ENCODE data around the gene AFTPH.

DNA sequence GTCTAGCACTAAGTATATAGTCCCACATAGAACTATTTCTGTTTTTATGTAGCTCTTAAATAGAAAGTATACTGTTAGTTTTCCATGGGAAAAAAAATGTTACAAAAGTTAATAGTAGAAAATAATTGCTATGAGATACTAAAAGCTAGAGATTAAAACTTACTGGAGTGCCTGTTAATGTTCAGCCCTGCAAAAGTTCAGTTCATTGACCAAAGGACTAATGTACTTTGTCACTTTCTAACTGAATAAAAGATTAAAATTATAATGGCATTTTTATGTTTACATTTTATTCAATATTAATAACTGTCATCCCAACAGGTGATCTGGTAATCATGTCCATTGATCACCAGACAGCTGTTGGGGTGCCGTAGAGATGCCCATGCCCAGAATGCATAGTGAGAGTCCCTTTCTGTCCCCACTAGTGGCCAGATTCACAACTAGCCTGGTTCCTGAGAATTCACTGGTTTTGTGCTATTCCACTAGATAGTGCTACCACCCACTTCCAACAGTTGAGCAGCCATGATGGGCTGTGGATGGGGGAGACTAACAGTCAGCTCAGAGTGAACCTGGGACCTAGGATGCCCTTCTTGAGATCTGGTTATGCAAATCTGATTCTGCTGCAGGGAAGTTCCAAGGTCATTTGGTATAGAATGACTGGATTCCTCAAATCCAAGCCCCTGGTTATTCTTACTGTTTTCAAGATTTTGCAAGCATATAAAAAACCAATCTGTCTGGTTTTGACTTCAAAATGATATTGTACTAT is 57.8 kb downstream of the AFTPH start:
- TF ChIP-seq, protein P1, sequence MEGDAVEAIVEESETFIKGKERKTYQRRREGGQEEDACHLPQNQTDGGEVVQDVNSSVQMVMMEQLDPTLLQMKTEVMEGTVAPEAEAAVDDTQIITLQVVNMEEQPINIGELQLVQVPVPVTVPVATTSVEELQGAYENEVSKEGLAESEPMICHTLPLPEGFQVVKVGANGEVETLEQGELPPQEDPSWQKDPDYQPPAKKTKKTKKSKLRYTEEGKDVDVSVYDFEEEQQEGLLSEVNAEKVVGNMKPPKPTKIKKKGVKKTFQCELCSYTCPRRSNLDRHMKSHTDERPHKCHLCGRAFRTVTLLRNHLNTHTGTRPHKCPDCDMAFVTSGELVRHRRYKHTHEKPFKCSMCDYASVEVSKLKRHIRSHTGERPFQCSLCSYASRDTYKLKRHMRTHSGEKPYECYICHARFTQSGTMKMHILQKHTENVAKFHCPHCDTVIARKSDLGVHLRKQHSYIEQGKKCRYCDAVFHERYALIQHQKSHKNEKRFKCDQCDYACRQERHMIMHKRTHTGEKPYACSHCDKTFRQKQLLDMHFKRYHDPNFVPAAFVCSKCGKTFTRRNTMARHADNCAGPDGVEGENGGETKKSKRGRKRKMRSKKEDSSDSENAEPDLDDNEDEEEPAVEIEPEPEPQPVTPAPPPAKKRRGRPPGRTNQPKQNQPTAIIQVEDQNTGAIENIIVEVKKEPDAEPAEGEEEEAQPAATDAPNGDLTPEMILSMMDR (IDR thresholded peaks at IDR 0.05), result no peak
- no peak for TF ChIP-seq POLR2A (IDR thresholded peaks at IDR 0.05)

Data from uterus (tissue), 2 donors.